ENCODE measurements around the gene CDHR2.
A peak's percentile ranks its signal among the peaks of the same experiment; 100 is the strongest.

CDHR2 gene

GRCh38 chr5:176527246-176528222, 21.6 kb upstream of the CDHR2 start:
- DNase-seq (ENCODE audit: low read depth, low spot score), result no peak
- no peak overlapping the region for H3K27ac ChIP-seq

DNA sequence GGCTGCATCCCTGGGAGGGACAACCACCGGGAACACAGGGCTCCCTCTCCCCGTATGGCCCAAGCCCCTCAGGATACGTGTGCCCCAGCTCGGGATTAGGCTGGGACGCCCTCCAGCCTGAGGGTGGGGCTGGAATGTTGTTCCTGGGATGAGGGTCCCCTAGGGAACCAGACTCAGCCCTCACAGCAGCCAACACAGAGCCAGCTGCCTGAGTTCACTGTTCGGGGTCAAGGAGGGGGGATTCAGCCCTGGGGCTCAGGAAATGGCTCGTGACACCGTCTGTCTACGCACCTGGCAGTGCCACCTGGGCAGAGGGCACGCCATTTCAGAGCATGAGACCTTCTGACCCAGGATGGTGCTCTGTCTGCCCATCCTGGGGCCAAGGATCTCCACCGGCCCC, 20.8 kb upstream of the CDHR2 start:
- DNase-seq (ENCODE audit: low read depth, low spot score), result no peak

GRCh38 chr5:176528761-176529115, 20.4 kb upstream of the CDHR2 start:
- no peak overlapping the region for H3K27ac ChIP-seq
- no peak for DNase-seq (ENCODE audit: low read depth, low spot score)

More for the DNA sequence above, 20.8 kb upstream of the CDHR2 start:
- no peak overlapping the region for H3K27ac ChIP-seq

DNA sequence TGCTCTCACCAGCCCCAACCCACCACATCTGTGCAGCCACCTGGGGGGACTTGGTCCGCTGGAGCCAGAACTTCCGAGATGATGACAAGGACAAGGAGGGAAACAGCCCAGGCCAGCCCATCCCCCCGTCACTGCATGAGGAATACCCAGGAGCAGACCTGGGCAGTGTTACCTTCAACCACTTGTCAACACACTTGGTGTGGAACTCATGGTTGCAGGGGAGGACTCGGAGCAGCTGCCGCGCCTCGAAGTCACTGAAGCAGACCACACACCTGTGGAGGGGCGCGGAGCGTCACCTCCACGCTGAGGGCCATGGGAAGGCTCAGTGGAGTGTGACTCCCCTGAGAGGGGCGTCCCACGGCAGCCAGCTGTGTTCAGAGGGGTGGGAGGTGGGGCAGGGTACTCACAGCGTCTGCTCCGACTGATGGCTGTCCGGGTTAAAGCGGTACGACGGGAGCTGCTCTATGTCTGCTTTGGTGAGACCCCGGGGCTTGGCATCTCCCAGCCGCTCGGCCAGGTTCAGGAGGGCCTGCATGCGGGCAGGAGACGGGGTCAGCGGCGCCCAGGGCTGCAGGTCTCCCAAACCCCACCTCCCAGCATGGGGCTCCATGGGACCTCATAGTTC, 19.9 kb upstream of the CDHR2 start:
- H3K27ac ChIP-seq, result no peak overlapping the region

DNA sequence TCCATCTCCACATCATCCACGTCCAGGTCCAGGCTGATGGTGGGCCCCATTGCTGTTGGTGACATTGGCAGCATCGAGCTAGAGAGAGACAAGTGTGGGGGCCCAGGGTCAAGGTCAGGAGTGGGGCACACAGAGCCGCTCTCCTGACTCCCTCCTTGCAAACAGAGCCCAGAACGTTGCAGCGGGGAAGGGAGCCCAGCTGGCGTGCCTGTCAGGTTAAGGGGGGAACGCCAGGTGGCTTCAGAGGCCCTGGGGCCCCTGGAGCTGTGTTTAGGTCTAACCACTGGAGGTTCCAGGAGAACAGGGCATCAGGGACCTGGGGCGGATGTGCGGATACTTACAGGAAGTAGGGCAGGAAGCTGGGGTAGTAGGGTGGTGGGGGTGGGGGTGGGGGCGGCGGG, 19.4 kb upstream of the CDHR2 start:
- DNase-seq (ENCODE audit: low read depth, low spot score), result no peak
- H3K27ac ChIP-seq, result no peak overlapping the region

More for the DNA sequence above, 19.9 kb upstream of the CDHR2 start:
- no peak for DNase-seq (ENCODE audit: low read depth, low spot score)

GRCh38 chr5:176530393-176530982, 18.7 kb upstream of the CDHR2 start:
- no peak overlapping the region for H3K27ac ChIP-seq
- no peak for DNase-seq (ENCODE audit: low read depth, low spot score)

DNA sequence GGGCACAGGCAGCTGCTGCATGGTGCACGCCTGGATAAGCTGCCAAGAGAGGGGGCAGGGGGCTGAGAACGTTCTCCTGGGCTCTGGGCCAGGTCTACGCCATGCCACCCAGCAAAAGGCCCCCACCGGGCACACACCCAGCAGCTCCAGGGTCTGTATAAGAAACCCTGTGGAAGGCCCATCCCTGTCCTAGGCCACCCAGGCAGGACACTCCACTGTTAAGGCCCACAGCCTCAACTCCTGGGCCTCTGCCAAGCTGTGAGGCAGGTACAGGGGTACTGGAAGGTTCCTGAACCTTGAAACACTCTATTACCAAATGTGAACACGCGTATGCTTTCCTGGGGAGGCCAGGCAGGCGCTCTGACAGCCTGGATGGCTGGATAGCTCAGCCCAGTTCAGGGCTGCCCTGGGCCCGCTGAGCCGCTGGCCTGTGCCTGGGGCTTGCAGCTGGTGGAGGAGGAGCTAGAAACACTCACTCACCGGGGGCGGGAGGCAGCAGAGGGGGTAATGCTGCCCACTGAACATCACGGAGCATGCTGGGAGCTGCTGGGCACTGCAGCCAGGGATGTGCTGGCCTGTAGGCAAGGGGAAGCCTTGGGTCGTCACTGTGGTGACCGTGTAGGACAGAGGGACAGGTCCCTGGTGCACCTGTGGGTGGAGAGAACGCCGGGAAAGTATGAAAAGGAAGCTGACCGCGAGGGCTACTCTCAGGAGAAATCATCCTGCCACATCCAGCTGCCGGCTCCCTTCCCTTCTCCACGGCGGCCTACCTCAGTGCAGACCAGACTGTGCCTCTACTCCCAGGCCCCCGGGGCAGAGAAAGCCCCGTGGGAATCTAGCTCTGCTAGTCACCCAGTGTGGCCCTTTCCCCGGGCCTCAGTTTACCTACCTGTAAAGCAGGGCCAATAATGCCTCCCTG, 17.9 kb upstream of the CDHR2 start:
- H3K27ac ChIP-seq, result no peak overlapping the region
- no peak for DNase-seq (ENCODE audit: low read depth, low spot score)

GRCh38 chr5:176531902-176532493, 17.1 kb upstream of the CDHR2 start:
- H3K27ac ChIP-seq, result no peak overlapping the region
- no peak for DNase-seq (ENCODE audit: low read depth, low spot score)

- no peak overlapping the region for H3K27ac ChIP-seq
- DNase-seq (ENCODE audit: low read depth, low spot score), result no peak
Observed at GRCh38 chr5:176532795-176533194, 16.3 kb upstream of the CDHR2 start.

DNA sequence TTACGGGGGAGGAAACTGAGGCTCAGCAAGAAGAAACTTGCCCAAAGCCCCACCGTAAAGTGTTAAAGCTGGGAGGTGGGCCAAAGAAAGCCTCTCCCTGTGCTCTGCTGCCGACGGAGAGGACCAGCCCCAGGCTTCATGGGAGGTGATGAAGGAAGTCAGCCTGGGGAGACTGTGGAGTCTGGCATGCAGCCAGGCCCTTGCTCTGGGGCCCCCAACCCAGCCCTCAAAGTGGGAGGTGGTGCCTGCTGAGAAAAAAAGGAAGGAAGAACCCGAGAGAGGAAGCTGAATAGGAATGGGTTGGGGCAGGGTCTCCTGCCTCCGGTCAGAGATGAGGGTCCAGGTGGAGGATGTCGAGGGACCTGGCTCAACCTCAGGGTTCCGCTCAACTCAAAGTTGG, 15.8 kb upstream of the CDHR2 start:
- DNase-seq (ENCODE audit: low read depth, low spot score), result no peak
- H3K27ac ChIP-seq, result peak overlapping the region; percentile 93

- peak overlapping the region; percentile 93 for H3K27ac ChIP-seq
- no peak for DNase-seq (ENCODE audit: low read depth, low spot score)
Observed at GRCh38 chr5:176533894-176534611, 15.1 kb upstream of the CDHR2 start.

DNA sequence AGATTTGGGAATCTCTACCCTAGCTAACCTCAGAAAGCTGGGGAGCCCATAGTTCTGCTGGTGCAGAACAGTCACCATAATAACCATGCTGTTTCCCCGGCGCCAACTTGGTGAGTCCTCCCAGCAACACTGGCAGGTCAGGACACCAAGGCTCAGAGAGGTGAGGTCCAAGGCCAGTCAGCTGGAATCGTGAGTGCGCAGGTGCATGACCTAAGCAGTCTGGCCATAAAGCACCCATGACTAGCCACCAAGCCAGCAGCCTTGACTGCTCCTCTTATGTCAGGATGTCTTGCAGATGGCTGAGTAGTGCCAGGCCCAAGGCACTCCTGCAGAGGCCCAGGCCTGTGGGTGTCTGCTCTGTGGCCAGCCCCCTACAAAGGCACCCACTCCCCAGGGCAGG, 14.5 kb upstream of the CDHR2 start:
- no peak for DNase-seq (ENCODE audit: low read depth, low spot score)
- peak overlapping the region; percentile 93 for H3K27ac ChIP-seq

DNA sequence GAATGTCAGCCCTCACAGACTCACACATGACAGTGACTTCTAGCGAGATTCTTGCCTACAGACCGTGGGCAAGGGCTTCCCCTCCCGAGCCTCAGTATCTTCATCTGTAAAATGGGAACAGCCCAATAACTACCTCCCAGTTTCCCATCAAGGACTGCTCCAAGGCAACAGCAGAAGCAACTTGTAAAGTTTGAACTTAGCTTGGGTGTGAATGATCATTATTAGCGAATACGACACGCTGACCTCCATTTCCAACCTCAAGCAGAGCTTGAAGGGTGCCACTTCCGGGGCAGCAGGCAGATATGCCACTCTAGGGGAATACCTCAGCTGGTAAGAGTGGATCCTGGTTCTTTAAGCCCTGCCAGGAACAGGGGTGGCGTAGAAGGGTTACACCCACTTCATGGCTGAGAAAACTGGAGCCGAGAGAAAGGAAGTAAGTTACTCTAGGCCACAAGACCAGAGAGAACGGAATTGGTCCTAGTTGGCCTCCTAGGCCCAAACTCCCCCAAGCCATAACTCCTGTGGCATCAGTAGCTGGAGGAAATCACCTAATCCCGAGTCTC, 14.0 kb upstream of the CDHR2 start:
- DNase-seq (ENCODE audit: low read depth, low spot score), result no peak
- peak overlapping the region; percentile 93 for H3K27ac ChIP-seq

DNA sequence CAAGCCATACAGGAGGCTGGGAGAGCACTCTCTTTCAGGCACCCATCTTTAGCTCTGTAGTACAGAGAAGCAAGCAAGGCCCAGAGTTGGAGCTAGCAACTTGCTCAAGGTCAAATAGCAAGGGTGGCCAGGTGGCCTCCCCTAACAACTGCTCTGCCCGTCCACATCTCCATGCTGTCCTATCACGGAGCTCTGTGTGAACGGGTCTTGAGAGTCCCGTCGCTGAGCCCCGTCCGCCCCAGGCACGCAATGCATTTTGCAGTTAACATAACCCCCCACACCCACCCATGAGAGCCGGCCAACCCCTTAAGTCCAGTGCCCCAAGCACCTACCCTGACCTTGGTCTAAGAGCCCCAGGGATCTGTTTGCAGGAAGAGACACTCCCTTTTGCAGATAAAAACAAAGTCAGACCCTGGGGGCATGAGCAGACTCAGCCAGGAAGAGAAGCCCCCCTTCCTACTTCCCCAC, 13.4 kb upstream of the CDHR2 start:
- peak overlapping the region; percentile 93 for H3K27ac ChIP-seq
- DNase-seq (ENCODE audit: low read depth, low spot score), result no peak

- peak overlapping the region; percentile 93 for H3K27ac ChIP-seq
- no peak for DNase-seq (ENCODE audit: low read depth, low spot score)
Observed at GRCh38 chr5:176536132-176536901, 12.8 kb upstream of the CDHR2 start.

DNA sequence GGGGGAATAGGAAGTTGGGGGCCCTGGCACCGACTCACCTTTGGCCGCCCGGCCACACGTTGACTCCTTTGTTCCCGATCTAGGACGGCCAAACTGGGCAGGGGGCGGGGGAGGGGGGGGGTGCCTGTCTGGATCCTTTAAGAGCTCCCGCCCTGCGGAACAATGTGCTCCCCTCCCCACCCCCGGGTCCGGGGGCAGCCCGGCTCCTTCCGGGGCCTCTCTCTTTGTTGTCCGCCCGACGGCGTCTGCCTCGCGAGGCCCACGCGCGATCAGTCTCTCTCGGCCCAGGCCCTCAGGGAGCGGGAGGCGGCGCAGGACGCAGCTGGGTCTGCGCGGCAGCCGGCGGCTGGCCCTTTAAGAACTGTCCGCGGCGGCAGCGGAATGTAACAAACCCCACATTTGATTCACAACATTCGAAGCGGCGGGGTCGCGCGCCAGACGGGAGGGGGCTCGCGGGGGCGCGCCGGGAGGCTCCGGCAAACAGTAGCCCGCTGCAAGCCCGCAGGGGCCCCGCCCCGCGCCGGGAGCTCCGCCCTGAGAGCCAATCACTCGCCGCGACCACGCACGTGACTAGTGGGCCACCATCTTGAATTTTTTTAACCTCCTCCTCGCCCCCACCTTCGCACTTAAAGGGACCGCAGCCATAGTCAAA, 12.1 kb upstream of the CDHR2 start, which contains the start of gene RNF44:
TSS of gene RNF44 (minus strand) at position 501 of the 652 bp plus-strand sequence. CDS start 4,930 bp downstream, outside the sequence.
- H3K27ac ChIP-seq, result peak within 1 kb of the TSS; percentile 93
- peak; percentile 88 for DNase-seq (ENCODE audit: low read depth, low spot score)

GRCh38 chr5:176537554-176538229, 11.4 kb upstream of the CDHR2 start:
- peak overlapping the region; percentile 93 for H3K27ac ChIP-seq

More at GRCh38 chr5:176537554-176538229, 11.4 kb upstream of the CDHR2 start:
- peak; percentile 98 for DNase-seq (ENCODE audit: low read depth, low spot score)
